A204.1 (cell line): ENCODE results near the gene SFTPD.
"Not testable (repeated sequence)": the region's sequence is repeated elsewhere in the genome, so short reads cannot be mapped to it uniquely, and the experiment has no call there.

Experiments
- FAIRE-seq: peaks from 2 replicates; lab custom pipeline; 2012; peaks lifted over from hg19 to GRCh38; lab: Jason Lieb, UNC

Gene SFTPD

GRCh38 chr10:79948976-79949722 is at the start of gene SFTPD:
Gene SFTPD (minus strand): TSS chr10:79949105. CDS start chr10:79946659, 2,446 bp downstream.
- FAIRE-seq, result no peak

GRCh38 chr10:79995979-79996634 is 47.2 kb upstream of the SFTPD start:
- FAIRE-seq, result no peak

GRCh38 chr10:79994556-79994955 is 45.7 kb upstream of the SFTPD start:
- no peak for FAIRE-seq

- FAIRE-seq, result not testable (repeated sequence)
Measured at GRCh38 chr10:79988199-79988598, 39.3 kb upstream of the SFTPD start.

GRCh38 chr10:79986661-79987060 is 37.8 kb upstream of the SFTPD start:
- not testable (repeated sequence) for FAIRE-seq

- FAIRE-seq, result no peak
Measured at GRCh38 chr10:79985481-79986072, 36.7 kb upstream of the SFTPD start.

GRCh38 chr10:79984851-79985250 is 35.9 kb upstream of the SFTPD start:
- no peak for FAIRE-seq

- no peak for FAIRE-seq
Measured at GRCh38 chr10:79983286-79983909, 34.5 kb upstream of the SFTPD start.

- FAIRE-seq, result no peak
Measured at GRCh38 chr10:79982861-79983260, 34.0 kb upstream of the SFTPD start.

GRCh38 chr10:79982362-79982800 is 33.5 kb upstream of the SFTPD start:
- FAIRE-seq, result no peak

GRCh38 chr10:79981450-79982361 is 32.8 kb upstream of the SFTPD start:
- no peak for FAIRE-seq

GRCh38 chr10:79980711-79981110 is 31.8 kb upstream of the SFTPD start:
- no peak for FAIRE-seq

GRCh38 chr10:79979976-79980687 is 31.2 kb upstream of the SFTPD start:
- FAIRE-seq, result no peak

- FAIRE-seq, result no peak
Measured at GRCh38 chr10:79979310-79979975, 30.5 kb upstream of the SFTPD start.

- no peak for FAIRE-seq
Measured at GRCh38 chr10:79976999-79977398, 28.1 kb upstream of the SFTPD start.

- no peak for FAIRE-seq
Measured at GRCh38 chr10:79970062-79970461, 21.2 kb upstream of the SFTPD start.

- FAIRE-seq, result no peak
Measured at GRCh38 chr10:79947787-79948424, 999 bp downstream of the SFTPD start.

GRCh38 chr10:79947083-79947415 is 1.9 kb downstream of the SFTPD start:
- FAIRE-seq, result no peak

GRCh38 chr10:79946271-79947082 is 2.4 kb downstream of the SFTPD start:
- no peak for FAIRE-seq
